Activated CD4-positive, alpha-beta T cell treated with anti-CD3 and anti-CD28 coated beads, Interleukin-2, Interleukin-6, amounts not matched to agents 100 ng/mL and 50 ng/mL, durations not matched to agents 16 hours and 8 hours (primary cell): ENCODE measurements around the gene EFS.
"Not testable (repeated sequence)": the region's sequence is repeated elsewhere in the genome, so short reads cannot be mapped to it uniquely, and the experiment has no call there.

Source experiments
- DNase-seq: peaks from one replicate; pipeline ENCODE4 v3.0.0-alpha.2; 2020

EFS gene

DNA sequence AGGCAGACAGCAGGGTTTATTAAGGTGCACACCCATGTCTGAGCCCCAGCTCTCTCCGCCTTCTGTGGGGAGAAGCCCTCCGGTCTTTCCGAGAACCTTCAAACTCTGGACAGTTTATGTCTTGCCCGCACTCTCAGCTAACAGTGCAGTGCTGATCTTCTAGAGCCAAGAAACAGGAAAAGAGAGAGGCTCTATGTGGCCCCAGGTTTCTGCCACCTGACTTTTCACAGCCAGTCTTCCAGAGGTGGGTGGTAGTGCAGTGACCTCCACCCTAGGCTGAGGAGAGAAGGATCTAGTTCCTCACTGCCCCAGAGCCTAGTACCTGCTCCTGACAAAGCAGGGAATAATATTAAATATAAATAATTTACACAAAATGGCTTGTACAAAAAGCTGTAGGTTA is 8.3 kb downstream of the EFS start:
- DNase-seq, result no peak

DNA sequence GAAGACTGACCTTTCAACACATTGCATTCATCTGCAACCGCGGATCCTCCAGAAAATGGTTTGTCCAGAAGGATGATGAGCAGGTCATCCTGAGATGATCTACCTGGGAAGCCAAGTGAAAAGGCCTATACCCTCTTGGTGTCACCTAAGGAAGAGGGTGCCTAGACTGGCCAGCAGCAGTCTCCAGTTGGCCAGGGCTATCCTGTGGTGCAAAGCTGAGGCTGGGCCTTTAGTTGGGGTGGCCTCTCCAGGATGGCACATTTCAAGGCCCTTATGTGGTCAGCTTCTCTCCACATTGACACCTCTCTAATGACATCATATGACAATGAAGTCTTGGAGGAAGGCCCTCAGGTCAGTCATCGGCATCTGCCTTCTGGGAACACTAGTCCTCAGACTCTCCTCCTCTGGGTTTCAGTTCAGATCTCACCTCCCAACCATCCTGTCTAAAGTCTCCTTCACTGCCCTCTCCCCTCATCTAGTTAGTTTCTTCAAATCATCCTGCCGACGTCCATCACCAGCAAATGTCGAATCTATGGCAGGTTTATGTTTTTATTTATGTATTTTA is 9.0 kb downstream of the EFS start:
- no peak for DNase-seq

DNA sequence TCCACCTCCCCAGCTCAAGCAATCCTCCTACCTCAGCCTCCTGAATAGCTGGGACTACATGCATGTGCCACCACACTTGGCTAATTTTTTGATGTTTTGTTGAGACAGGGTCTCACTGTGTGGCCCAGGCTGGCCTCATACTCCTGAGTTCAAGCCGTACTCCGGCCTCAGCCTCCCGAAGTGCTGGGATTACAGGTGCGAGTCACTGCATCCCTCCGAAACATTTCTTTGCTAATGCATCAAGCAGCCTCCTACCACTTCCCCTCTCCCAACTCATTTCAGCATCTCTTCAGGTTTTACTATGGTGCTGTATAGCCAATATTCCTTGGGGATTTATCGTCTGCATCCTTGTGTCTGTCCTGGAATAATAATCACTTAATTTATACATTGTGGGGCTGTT is 10.0 kb downstream of the EFS start:
- no peak for DNase-seq

GRCh38 chr14:23353433-23353780 is 11.6 kb downstream of the EFS start:
- DNase-seq, result no peak

DNA sequence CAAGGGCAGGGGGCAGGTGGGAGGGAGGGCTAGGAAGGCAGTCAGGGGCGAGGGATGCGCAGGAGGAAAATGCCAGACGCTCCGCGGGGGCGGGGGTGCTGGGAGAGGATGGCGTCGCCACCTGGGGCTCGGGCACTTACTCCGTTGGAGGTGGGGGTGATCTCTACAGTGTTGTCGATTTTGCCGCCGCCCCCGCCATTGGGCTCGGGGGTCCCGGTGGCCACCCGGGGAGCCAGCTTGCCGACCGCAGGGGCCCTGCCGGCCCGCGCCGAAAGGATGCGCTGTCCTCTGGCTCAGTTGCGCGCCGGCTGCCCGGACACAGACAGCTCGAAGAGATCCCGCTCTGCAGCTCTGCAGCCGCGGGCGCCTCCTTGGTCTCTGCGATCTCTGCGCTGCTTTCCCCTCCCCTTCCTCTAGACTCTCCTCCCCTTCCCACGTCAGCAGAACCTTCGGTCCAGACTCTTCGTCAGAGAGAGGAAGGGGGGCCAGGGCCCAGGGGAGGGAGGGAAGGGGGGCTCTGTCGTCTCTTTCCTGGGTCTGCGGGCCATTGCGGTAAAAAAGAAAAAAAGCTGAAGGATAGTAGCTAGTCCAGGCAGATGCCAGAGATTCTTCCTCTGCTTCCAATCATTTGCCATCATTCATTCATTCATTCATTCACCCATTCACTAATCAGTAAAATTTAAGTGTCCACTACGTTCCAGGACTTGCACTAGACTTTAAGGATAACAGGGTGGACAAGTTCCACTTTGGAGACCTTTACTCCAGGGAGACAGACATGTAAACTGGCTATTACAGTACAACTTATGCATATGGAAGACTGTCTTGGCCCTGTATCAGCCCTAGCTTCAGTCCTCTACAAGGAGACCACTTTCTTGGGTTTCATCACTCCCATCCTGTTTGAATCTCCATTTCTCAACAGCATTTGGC is 12.2 kb downstream of the EFS start, which contains the start of gene SLC22A17:
SLC22A17 (minus strand) TSS at position 382 of the 927 bp plus-strand sequence.
- DNase-seq, result peak; percentile 48

DNA sequence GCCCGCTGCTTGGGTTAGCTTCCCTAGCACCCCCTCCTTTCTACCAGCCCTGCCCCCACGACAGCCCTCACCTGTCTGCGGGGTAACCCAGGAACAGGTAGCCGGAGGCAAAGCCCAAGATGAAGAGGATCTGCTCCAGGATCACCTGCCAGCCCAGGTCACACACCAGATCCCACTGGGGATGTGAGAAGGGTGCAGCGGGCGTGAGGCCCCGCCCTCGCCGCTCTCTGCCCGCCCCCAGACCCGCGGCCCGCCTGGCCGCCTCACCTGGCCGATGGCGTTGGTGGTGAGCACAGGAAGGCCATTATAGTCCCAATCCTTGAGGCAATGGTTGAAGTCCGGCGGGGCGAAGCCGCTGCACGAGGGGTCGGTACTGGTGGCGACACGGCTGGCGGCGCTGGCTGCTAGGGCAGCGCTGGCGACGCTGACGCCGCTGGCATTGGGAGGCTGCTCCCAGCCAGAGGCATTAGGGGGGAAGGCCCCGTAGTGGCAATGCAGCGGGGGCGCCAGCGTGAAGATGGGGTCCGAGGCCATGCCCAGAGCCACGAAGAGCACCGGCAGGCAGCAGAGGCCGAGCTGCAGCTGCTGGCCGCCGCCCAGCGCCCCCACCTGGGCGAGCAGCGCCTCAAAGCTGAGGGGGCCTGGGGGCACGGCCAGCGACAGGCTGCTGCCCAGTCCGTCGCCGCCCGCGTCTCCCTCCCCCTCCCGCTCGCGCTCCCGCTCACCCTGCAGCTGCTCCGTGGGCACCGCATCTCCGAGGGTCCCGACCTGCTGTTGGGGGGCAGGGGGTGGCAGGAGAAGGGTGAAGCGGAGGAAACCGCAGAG is 13.1 kb downstream of the EFS start:
- no peak for DNase-seq

- DNase-seq, result no peak
Measured at GRCh38 chr14:23349156-23349845, 15.7 kb downstream of the EFS start.

DNA sequence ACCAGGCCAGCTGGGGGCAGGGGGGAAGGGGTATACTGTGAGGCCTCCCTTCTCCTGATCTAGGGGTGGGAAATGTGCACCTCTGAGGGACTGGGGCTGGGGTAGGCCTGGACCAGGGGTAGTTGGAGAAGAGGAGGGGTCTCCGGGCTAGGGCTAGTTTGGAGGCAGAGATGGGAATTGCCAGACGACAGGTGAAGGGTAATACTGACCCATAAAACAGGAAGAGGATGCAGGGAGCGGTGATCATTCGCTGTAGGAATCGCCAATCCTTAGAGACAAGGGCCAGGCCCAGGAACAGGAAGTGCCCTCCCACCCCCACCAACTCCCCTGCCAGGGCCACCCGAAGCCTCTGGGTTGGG is 16.7 kb downstream of the EFS start:
- DNase-seq, result no peak

GRCh38 chr14:23347406-23348296 is 17.3 kb downstream of the EFS start:
- no peak for DNase-seq

DNA sequence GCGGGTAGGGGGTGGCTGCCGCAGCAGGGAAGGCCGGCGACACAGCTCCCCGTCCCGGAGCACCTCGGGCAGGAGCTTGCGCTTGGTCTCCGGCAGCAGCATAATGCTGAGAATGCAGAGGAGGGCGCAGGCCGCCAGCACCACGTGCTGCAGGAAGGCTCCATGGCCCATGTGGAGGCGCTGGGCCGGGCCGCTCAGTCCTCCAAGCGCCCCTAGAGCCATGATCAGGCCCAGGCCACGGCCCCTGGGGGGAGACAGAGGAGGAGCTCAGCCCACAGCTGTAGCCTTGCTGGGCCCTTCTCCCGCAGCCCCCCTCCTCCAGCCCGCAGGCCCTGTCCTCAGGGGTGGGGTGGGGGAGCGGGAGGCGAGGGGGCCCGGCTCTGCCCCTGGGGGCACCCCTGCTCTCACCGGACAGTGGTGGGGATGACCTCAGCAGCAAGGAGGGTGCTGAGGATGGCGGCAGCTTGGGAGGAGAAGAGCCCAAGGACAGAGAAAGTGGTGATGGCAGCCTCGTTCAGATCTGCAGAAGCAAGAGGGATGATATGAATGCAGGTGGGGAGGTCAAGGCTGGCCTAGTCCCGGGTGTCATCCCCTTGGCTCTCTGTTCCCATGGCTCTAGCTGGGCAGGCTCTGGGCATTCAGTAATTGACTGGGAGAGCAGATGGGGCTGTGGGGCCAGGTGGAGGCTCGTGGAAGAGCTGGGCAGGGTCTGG is 18.1 kb downstream of the EFS start:
- no peak for DNase-seq

DNA sequence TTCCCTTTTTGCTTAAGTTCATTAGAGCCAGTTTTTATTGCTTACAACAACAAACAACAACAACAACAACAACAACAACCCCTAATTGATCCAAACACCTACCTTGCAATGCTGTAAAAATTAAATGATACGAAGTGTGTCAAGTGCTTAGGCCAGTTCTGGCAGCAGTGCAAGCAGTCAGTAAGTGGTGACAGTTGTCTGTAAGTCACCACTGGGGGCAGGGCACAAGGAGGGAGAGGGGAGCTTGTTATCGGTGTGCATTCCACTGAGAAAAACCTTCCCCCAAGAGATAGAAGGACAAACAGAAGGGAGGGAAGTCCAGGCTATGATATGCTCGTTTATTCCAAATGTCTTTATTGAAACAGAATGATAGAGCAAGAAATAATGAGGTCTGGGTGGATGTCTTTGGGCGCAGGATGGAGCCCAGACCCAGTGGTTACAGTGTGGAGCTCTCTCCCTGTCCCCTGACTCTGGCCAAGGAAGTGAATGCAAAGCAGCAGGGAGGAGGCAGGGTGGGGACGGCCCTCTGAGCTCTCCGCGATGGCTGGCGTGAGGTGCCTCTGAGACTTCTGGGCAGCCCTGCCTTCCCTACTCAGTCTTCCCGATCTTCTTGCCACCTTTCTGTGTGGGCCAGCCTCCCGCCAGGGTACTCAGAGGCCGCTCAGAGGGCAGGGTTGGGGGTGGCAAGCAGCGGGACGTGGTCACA is 18.8 kb downstream of the EFS start:
- DNase-seq, result no peak

- DNase-seq, result no peak
Measured at GRCh38 chr14:23344481-23344880, 20.5 kb downstream of the EFS start.

GRCh38 chr14:23339506-23340268 is 25.3 kb downstream of the EFS start:
- no peak for DNase-seq

DNA sequence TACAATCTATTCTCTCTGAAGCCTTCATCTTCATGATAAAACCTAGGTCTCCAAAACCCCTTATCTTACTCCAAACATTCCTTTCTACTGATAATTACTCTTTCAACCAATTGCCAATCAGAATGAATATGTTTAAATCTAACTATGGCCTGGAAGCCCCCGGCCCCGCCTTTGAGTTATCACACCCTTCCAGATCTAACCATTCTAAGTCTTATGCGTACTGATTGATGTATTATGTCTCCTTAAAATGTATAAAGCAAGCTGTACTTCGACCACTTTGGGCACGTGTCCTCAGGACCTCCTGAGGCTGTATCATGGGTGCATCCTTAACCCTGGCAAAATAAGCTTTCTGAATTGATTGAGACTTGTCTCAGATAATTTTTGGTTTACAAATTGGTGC is 29.3 kb downstream of the EFS start:
- no peak for DNase-seq

- peak; percentile 81 for DNase-seq
Measured at GRCh38 chr14:23327947-23328744, 36.8 kb downstream of the EFS start.

DNA sequence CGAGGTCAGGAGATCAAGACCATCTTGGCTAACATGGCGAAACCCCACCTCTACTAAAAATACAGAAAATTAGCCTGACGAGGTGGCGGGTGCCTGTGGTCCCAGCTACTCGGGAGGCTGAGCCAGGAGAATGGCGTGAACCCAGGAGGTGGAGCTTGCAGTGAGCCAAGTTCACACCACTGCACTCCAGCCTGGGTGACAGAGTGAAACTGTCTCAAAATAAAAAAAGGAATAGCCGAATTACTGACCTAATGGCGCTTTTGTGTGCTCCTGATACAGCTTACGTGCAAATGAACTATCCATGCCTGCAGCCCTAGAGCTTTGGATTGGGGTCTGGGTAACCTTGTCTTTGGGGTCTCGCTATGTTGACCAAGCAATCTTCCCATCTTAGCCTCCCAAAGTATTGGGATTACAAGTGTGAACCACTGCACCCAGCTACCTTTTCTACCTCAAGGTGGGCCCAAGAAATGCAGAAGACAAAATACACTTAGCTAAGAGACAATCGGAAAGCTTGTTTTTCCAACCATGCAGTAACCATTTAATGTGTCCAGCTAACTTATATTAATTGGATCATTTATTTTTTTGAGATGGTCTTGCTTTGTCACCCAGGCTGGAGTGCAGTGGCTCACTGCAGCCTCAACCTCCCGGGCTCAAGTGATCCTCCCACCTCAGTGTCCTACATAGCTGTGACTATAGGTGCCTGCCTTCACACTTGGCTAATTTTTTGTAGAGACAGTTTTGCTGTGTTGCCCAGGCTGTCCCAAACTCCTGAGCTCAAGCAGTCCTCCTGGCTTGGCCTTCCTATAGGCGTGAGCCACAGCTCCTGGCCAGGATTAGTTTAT is 38.3 kb downstream of the EFS start:
- no peak for DNase-seq

DNA sequence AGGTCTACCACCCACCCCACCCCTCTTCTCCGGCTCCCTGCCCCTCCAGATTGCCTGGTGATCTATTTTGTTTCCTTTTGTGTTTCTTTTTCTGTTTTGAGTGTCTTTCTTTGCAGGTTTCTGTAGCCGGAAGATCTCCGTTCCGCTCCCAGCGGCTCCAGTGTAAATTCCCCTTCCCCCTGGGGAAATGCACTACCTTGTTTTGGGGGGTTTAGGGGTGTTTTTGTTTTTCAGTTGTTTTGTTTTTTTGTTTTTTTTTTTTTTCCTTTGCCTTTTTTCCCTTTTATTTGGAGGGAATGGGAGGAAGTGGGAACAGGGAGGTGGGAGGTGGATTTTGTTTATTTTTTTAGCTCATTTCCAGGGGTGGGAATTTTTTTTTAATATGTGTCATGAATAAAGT is 39.2 kb downstream of the EFS start:
- not testable (repeated sequence) for DNase-seq

DNA sequence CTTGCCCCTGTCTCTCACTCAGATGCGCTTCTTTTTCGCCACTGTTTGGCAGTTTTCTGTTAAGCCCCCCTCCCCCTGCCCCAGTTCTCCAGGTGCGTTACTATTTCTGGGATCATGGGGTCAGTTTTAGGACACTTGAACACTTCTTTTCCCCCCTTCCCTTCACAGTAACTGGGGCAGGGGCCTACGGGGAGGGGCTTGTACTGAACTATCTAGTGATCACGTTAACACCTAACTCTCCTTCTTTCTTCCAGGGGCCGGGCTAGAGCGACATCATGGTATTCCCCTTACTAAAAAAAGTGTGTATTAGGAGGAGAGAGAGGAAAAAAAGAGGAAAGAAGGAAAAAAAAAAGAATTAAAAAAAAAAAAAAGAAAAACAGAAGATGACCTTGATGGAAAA is 40.0 kb downstream of the EFS start:
- DNase-seq, result no peak
